Gastrocnemius medialis (tissue), 4 donors: Measurements from ENCODE around the gene OR2M4.

Experiments
- POLR2A ChIP-seq, 2 donors: fragments of 450-650 bp; IDR thresholded peaks; one replicate each; pipeline ENCODE4 v1.6.1; 2017; ENCODE audit warnings: antibody characterized with exemption in 2 of 2, mild to moderate bottlenecking in 2 of 2, moderate library complexity in 2 of 2
- TF ChIP-seq, protein P1 (sequence below), 5 experiments: fragments of 450-650 bp in 3 of 5; fragments of 200-600 bp in 2 of 5; sonication (generic) in 2 of 5; IDR thresholded peaks in 4 of 5; conservative IDR thresholded peaks in 1 of 5; 1 replicate in 4 of 5; 2 replicates in 1 of 5; pipeline ENCODE4 v1.5.1; 2016 to 2019; ENCODE audit warnings: antibody characterized with exemption in 5 of 5, mild to moderate bottlenecking in 3 of 5, moderate library complexity in 3 of 5

- TF ChIP-seq, protein P1, sequence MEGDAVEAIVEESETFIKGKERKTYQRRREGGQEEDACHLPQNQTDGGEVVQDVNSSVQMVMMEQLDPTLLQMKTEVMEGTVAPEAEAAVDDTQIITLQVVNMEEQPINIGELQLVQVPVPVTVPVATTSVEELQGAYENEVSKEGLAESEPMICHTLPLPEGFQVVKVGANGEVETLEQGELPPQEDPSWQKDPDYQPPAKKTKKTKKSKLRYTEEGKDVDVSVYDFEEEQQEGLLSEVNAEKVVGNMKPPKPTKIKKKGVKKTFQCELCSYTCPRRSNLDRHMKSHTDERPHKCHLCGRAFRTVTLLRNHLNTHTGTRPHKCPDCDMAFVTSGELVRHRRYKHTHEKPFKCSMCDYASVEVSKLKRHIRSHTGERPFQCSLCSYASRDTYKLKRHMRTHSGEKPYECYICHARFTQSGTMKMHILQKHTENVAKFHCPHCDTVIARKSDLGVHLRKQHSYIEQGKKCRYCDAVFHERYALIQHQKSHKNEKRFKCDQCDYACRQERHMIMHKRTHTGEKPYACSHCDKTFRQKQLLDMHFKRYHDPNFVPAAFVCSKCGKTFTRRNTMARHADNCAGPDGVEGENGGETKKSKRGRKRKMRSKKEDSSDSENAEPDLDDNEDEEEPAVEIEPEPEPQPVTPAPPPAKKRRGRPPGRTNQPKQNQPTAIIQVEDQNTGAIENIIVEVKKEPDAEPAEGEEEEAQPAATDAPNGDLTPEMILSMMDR (IDR thresholded peaks at IDR 0.05 in 4 of 5, conservative IDR thresholded peaks at IDR 0.05 in 1 of 5) = no peak
- TF ChIP-seq POLR2A (IDR thresholded peaks at IDR 0.05) = no peak
These were observed 12.0 kb downstream of the OR2M4 start for GRCh38 chr1:248243204-248243603.
